AG04450 (cell line): Measurements from ENCODE around the gene CDH13. TPM values are rescaled to one million over a fixed set of nuclear protein-coding genes. Genes with fewer than 3 reads are reported as not detected.

ENCODE experiments used
- CTCF ChIA-PET: fragments of 300-600, 350-600 bp; formaldehyde crosslinking; extraction: SDS; loops from one replicate; lab custom pipeline; 2022; ENCODE audit warnings: antibody characterized with exemption, inconsistent platforms; lab: Charles Lee
- POLR2A ChIA-PET: fragments of 350-600 bp; formaldehyde crosslinking; extraction: SDS; loops from one replicate; lab custom pipeline; 2021; ENCODE audit warnings: antibody characterized with exemption, inconsistent platforms; lab: Yijun Ruan, JAX
- DNase-seq: peaks from one replicate; pipeline ENCODE4 v3.0.0-alpha.2; 2011; ENCODE audit warnings: low read depth, low spot score
- H3K27ac ChIP-seq: one replicate; pipeline ENCODE4 v1.5.1; 2012; ENCODE audit warnings: low read depth, low read length, control low read depth
- H3K27me3 ChIP-seq: one replicate; pipeline ENCODE4 v1.6.0; 2012; ENCODE audit warnings: low read length; ENCODE audit not compliant: control insufficient read depth, insufficient read depth
- H3K4me3 ChIP-seq: 2 replicates; pipeline ENCODE4 v1.5.1; 2011; ENCODE audit warnings: mild to moderate bottlenecking, low read depth, low read length, control low read depth
- H3K9me3 ChIP-seq: 2 replicates; pipeline ENCODE4 v1.5.1; 2012; ENCODE audit warnings: low read length; ENCODE audit not compliant: control insufficient read depth, insufficient read depth
- CTCF ChIP-seq: IDR thresholded peaks from 2 replicates; pipeline ENCODE4 v1.5.1; 2011; ENCODE audit warnings: low read depth, low read length, control low read depth, inconsistent platforms
- polyA plus RNA-seq: library from polyadenylated mRNA; depleted of rRNA; stranded (reverse); fragments of >200 nt; gene quantifications from 2 replicates; pipeline ENCODE4 v1.2.3, GENCODE V29; 2011

The CDH13 gene
- polyA plus RNA-seq, 1 experiment, result 55.0 TPM

- H3K4me3 ChIP-seq, result no peak overlapping the region
- ChIA-PET POLR2A (no interaction called here), CTCF (interaction anchor here (0.6 kb wide), 1 partner anchor 164 kb away, joined by 3 read pairs; no protein-coding TSS in a partner anchor)
- H3K9me3 ChIP-seq, result no peaks in the 10 kb centered on the region
- no peak for DNase-seq
- no peak overlapping the region for H3K27ac ChIP-seq
- TF ChIP-seq CTCF, result no peak
- no peaks in the 10 kb centered on the region for H3K27me3 ChIP-seq
These were observed 396.2 kb downstream of the CDH13 start for GRCh38 chr16:83023011-83023410.

GRCh38 chr16:83023640-83024039 is 396.9 kb downstream of the CDH13 start:
- DNase-seq, result no peak
- Histone ChIP-seq H3K4me3 (no peak overlapping the region), H3K9me3 (no peaks in the 10 kb centered on the region), H3K27me3 (no peaks in the 10 kb centered on the region), H3K27ac (no peak overlapping the region)
- CTCF ChIA-PET, result no interaction called here
- no peak for TF ChIP-seq CTCF
- POLR2A ChIA-PET, result no interaction called here

- DNase-seq, result no peak
- Histone ChIP-seq H3K4me3 (no peak overlapping the region), H3K27me3 (no peaks in the 10 kb centered on the region), H3K27ac (no peak overlapping the region), H3K9me3 (no peaks in the 10 kb centered on the region)
- TF ChIP-seq CTCF, result no peak
- ChIA-PET POLR2A (no interaction called here), CTCF (no interaction called here)
These were observed 401.2 kb downstream of the CDH13 start for GRCh38 chr16:83027973-83028372.

- H3K4me3 ChIP-seq, result no peak overlapping the region
- TF ChIP-seq CTCF, result no peak
- no peak overlapping the region for H3K27ac ChIP-seq
- H3K27me3 ChIP-seq, result no peaks in the 10 kb centered on the region
- no peak for DNase-seq
- ChIA-PET CTCF (no interaction called here), POLR2A (no interaction called here)
- H3K9me3 ChIP-seq, result no peaks in the 10 kb centered on the region
These were observed 402.7 kb downstream of the CDH13 start for GRCh38 chr16:83029467-83029866.

- TF ChIP-seq CTCF, result no peak
- H3K27me3 ChIP-seq, result no peaks in the 10 kb centered on the region
- ChIA-PET POLR2A (no interaction called here), CTCF (no interaction called here)
- H3K27ac ChIP-seq, result no peak overlapping the region
- no peaks in the 10 kb centered on the region for H3K9me3 ChIP-seq
- H3K4me3 ChIP-seq, result no peak overlapping the region
- DNase-seq, result no peak
These were observed 404.8 kb downstream of the CDH13 start for GRCh38 chr16:83031524-83031923.
